HEK293 (cell line): ENCODE measurements around the gene KCNK6.

Experiments used
- HOXC10 ChIP-seq: sonication (generic); formaldehyde crosslinking; IDR thresholded peaks from 2 replicates; pipeline ENCODE4 v1.8.1; 2023; ENCODE audit warnings: mild to moderate bottlenecking, missing genetic modification reagents
- ZBTB20 ChIP-seq: fragments of 450-650 bp; formaldehyde crosslinking; IDR thresholded peaks from 2 replicates; pipeline ENCODE4 v1.5.1; 2016; ENCODE audit warnings: missing biosample characterization, missing genetic modification characterization
- ZBTB21 ChIP-seq: fragments of 450-650 bp; formaldehyde crosslinking; IDR thresholded peaks from 2 replicates; pipeline ENCODE4 v1.5.1; 2017; ENCODE audit warnings: missing biosample characterization, missing genetic modification characterization
- ZIC2 ChIP-seq: fragments of 450-650 bp; formaldehyde crosslinking; IDR thresholded peaks from 2 replicates; pipeline ENCODE4 v1.5.1; 2016; ENCODE audit warnings: missing biosample characterization, missing genetic modification characterization
- ZNF155 ChIP-seq: fragments of 450-650 bp; formaldehyde crosslinking; IDR thresholded peaks from 2 replicates; pipeline ENCODE4 v1.5.1; 2016; ENCODE audit warnings: missing biosample characterization, missing genetic modification characterization
- ZNF157 ChIP-seq: fragments of 450-650 bp; formaldehyde crosslinking; IDR thresholded peaks from 2 replicates; pipeline ENCODE4 v1.5.1; 2016; ENCODE audit warnings: missing biosample characterization, missing genetic modification characterization
- ZNF174 ChIP-seq: fragments of 450-650 bp; formaldehyde crosslinking; IDR thresholded peaks from 2 replicates; pipeline ENCODE4 v1.5.0; 2017; ENCODE audit warnings: missing biosample characterization, mild to moderate bottlenecking, missing genetic modification characterization
- ZNF175 ChIP-seq: fragments of 450-650 bp; formaldehyde crosslinking; IDR thresholded peaks from 2 replicates; pipeline ENCODE4 v1.5.1; 2016; ENCODE audit warnings: missing biosample characterization, missing genetic modification characterization
- ZNF211 ChIP-seq: fragments of 450-650 bp; formaldehyde crosslinking; IDR thresholded peaks from 2 replicates; pipeline ENCODE4 v1.5.1; 2016; ENCODE audit warnings: low read depth, missing biosample characterization, missing genetic modification characterization
- ZNF248 ChIP-seq: fragments of 450-650 bp; formaldehyde crosslinking; IDR thresholded peaks from 2 replicates; pipeline ENCODE4 v1.5.1; 2017; ENCODE audit warnings: missing biosample characterization, missing genetic modification characterization
- ZNF366 ChIP-seq: fragments of 450-650 bp; formaldehyde crosslinking; conservative IDR thresholded peaks from 2 replicates; pipeline ENCODE4 v1.5.1; 2016; ENCODE audit warnings: missing biosample characterization, missing genetic modification characterization
- ZNF514 ChIP-seq: fragments of 450-650 bp; formaldehyde crosslinking; IDR thresholded peaks from 2 replicates; pipeline ENCODE4 v1.5.1; 2016; ENCODE audit warnings: missing biosample characterization, missing genetic modification characterization
- ZNF549 ChIP-seq: fragments of 450-650 bp; IDR thresholded peaks from 2 replicates; pipeline ENCODE4 v1.5.1; 2018; ENCODE audit warnings: missing biosample characterization, missing genetic modification characterization, mild to moderate bottlenecking, inconsistent platforms, moderate library complexity
- ZNF585B ChIP-seq: fragments of 450-650 bp; formaldehyde crosslinking; IDR thresholded peaks from 2 replicates; pipeline ENCODE4 v1.5.1; 2016; ENCODE audit warnings: missing biosample characterization, missing genetic modification characterization
- ZNF624 ChIP-seq: fragments of 450-650 bp; formaldehyde crosslinking; IDR thresholded peaks from 2 replicates; pipeline ENCODE4 v1.5.1; 2017; ENCODE audit warnings: missing biosample characterization, missing genetic modification characterization
- ZNF768 ChIP-seq: fragments of 450-650 bp; formaldehyde crosslinking; IDR thresholded peaks from 2 replicates; pipeline ENCODE4 v1.5.1; 2018; ENCODE audit warnings: missing biosample characterization, mild to moderate bottlenecking, missing genetic modification characterization
- ZNF791 ChIP-seq: fragments of 450-650 bp; formaldehyde crosslinking; IDR thresholded peaks from 2 replicates; pipeline ENCODE4 v1.5.1; 2016; ENCODE audit warnings: missing biosample characterization, missing genetic modification characterization
- TF ChIP-seq, protein P1 (sequence below): fragments of 450-650 bp; formaldehyde crosslinking; IDR thresholded peaks from 2 replicates; pipeline ENCODE4 v1.5.1; 2016; ENCODE audit warnings: missing biosample characterization, missing genetic modification characterization
- TF ChIP-seq, protein P2 (sequence below): fragments of 450-650 bp; formaldehyde crosslinking; IDR thresholded peaks from 2 replicates; pipeline ENCODE4 v1.5.1; 2016; ENCODE audit warnings: missing biosample characterization, missing genetic modification characterization
- TF ChIP-seq, protein P3 (sequence below): fragments of 450-650 bp; formaldehyde crosslinking; IDR thresholded peaks from 2 replicates; pipeline ENCODE4 v1.5.1; 2017; ENCODE audit warnings: missing biosample characterization, missing genetic modification characterization
- TF ChIP-seq, protein P4 (sequence below): fragments of 450-650 bp; formaldehyde crosslinking; optimal IDR thresholded peaks from 2 replicates; pipeline ENCODE3; 2016; ENCODE audit warnings: missing biosample characterization, mild to moderate bottlenecking, missing genetic modification characterization
- TF ChIP-seq, protein P5 (sequence below): fragments of 450-650 bp; IDR thresholded peaks from 2 replicates; pipeline ENCODE4 v1.5.1; 2018; ENCODE audit warnings: missing biosample characterization, mild to moderate bottlenecking, missing genetic modification characterization
- TF ChIP-seq, protein P6 (sequence below): fragments of 450-650 bp; IDR thresholded peaks from 2 replicates; pipeline ENCODE4 v1.5.1; 2018; ENCODE audit warnings: missing biosample characterization, missing genetic modification characterization
- TF ChIP-seq, protein P7 (sequence below): fragments of 450-650 bp; formaldehyde crosslinking; IDR thresholded peaks from 2 replicates; pipeline ENCODE4 v1.5.0; 2017; ENCODE audit warnings: missing biosample characterization, missing genetic modification characterization, borderline replicate concordance
- TF ChIP-seq, protein P8 (sequence below): fragments of 450-650 bp; formaldehyde crosslinking; IDR thresholded peaks from 2 replicates; pipeline ENCODE4 v1.5.1; 2016; ENCODE audit warnings: missing biosample characterization, missing genetic modification characterization

The KCNK6 gene

DNA sequence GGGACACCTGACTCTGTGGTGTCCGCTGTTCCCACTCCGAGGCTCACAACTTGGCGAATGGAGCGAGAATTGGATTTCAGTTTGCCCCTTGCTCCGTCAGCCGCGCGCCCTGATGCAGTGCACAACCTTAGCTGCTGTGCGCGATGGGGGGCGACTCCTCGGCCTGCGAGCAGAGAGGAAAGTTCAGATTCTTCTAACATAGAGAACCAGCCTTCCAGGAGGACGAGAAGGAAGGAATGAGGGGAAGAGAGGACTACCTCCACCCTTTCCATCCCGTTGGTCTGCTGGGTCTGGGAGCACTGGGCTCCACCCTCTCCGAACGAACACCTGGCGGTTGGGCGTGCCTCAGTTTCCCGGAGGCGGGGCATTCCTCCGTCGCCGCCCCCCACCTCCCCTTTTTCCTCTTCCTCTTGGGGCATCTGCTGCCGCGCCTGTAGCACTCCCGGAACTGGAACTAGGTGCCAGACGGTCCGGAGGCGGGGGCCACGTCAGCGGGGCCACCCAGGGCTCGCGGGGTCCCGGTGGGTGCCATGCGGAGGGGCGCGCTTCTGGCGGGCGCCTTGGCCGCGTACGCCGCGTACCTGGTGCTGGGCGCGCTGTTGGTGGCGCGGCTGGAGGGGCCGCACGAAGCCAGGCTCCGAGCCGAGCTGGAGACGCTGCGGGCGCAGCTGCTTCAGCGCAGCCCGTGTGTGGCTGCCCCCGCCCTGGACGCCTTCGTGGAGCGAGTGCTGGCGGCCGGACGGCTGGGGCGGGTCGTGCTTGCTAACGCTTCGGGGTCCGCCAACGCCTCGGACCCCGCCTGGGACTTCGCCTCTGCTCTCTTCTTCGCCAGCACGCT is at the start of gene KCNK6 (continued):
- TF ChIP-seq ZNF366 (tag by site-specific recombination) (peak; percentile 65), ZNF549 (no peak), ZNF585B (no peak), ZNF791 (tag by site-specific recombination) (no peak), ZBTB20 (tag by site-specific recombination) (peak; percentile 15; the same call in 1 of the 2 replicates), ZNF514 (tag by site-specific recombination) (no peak), ZNF624 (tag by site-specific recombination) (no peak), ZNF768 (no peak), ZNF174 (no peak), ZNF155 (tag by site-specific recombination) (no peak), ZBTB21 (tag by site-specific recombination) (no peak), ZIC2 (tag by site-specific recombination) (peak; percentile 79), HOXC10 (CRISPR knock-in tag) (no peak), ZNF175 (tag by site-specific recombination) (no peak), ZNF157 (tag by site-specific recombination) (no peak), ZNF211 (tag by site-specific recombination) (no peak), ZNF248 (tag by site-specific recombination) (no peak)
- TF ChIP-seq, protein P1, sequence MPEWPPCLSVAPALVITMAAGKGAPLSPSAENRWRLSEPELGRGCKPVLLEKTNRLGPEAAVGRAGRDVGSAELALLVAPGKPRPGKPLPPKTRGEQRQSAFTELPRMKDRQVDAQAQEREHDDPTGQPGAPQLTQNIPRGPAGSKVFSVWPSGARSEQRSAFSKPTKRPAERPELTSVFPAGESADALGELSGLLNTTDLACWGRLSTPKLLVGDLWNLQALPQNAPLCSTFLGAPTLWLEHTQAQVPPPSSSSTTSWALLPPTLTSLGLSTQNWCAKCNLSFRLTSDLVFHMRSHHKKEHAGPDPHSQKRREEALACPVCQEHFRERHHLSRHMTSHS = no peak
- TF ChIP-seq, protein P2, sequence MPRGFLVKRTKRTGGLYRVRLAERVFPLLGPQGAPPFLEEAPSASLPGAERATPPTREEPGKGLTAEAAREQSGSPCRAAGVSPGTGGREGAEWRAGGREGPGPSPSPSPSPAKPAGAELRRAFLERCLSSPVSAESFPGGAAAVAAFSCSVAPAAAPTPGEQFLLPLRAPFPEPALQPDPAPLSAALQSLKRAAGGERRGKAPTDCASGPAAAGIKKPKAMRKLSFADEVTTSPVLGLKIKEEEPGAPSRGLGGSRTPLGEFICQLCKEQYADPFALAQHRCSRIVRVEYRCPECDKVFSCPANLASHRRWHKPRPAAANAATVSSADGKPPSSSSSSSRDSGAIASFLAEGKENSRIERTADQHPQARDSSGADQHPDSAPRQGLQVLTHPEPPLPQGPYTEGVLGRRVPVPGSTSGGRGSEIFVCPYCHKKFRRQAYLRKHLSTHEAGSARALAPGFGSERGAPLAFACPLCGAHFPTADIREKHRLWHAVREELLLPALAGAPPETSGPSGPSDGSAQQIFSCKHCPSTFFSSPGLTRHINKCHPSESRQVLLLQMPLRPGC = no peak
- TF ChIP-seq, protein P3, sequence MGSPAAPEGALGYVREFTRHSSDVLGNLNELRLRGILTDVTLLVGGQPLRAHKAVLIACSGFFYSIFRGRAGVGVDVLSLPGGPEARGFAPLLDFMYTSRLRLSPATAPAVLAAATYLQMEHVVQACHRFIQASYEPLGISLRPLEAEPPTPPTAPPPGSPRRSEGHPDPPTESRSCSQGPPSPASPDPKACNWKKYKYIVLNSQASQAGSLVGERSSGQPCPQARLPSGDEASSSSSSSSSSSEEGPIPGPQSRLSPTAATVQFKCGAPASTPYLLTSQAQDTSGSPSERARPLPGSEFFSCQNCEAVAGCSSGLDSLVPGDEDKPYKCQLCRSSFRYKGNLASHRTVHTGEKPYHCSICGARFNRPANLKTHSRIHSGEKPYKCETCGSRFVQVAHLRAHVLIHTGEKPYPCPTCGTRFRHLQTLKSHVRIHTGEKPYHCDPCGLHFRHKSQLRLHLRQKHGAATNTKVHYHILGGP = no peak
- TF ChIP-seq, protein P4, sequence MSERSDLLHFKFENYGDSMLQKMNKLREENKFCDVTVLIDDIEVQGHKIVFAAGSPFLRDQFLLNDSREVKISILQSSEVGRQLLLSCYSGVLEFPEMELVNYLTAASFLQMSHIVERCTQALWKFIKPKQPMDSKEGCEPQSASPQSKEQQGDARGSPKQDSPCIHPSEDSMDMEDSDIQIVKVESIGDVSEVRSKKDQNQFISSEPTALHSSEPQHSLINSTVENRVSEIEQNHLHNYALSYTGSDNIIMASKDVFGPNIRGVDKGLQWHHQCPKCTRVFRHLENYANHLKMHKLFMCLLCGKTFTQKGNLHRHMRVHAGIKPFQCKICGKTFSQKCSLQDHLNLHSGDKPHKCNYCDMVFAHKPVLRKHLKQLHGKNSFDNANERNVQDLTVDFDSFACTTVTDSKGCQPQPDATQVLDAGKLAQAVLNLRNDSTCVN (tag by site-specific recombination) = peak; percentile 70
- TF ChIP-seq, protein P5, sequence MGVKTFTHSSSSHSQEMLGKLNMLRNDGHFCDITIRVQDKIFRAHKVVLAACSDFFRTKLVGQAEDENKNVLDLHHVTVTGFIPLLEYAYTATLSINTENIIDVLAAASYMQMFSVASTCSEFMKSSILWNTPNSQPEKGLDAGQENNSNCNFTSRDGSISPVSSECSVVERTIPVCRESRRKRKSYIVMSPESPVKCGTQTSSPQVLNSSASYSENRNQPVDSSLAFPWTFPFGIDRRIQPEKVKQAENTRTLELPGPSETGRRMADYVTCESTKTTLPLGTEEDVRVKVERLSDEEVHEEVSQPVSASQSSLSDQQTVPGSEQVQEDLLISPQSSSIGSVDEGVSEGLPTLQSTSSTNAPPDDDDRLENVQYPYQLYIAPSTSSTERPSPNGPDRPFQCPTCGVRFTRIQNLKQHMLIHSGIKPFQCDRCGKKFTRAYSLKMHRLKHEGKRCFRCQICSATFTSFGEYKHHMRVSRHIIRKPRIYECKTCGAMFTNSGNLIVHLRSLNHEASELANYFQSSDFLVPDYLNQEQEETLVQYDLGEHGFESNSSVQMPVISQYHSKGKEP (tag by site-specific recombination) = no peak
- TF ChIP-seq, protein P6, sequence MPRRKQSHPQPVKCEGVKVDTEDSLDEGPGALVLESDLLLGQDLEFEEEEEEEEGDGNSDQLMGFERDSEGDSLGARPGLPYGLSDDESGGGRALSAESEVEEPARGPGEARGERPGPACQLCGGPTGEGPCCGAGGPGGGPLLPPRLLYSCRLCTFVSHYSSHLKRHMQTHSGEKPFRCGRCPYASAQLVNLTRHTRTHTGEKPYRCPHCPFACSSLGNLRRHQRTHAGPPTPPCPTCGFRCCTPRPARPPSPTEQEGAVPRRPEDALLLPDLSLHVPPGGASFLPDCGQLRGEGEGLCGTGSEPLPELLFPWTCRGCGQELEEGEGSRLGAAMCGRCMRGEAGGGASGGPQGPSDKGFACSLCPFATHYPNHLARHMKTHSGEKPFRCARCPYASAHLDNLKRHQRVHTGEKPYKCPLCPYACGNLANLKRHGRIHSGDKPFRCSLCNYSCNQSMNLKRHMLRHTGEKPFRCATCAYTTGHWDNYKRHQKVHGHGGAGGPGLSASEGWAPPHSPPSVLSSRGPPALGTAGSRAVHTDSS = no peak
- TF ChIP-seq, protein P7, sequence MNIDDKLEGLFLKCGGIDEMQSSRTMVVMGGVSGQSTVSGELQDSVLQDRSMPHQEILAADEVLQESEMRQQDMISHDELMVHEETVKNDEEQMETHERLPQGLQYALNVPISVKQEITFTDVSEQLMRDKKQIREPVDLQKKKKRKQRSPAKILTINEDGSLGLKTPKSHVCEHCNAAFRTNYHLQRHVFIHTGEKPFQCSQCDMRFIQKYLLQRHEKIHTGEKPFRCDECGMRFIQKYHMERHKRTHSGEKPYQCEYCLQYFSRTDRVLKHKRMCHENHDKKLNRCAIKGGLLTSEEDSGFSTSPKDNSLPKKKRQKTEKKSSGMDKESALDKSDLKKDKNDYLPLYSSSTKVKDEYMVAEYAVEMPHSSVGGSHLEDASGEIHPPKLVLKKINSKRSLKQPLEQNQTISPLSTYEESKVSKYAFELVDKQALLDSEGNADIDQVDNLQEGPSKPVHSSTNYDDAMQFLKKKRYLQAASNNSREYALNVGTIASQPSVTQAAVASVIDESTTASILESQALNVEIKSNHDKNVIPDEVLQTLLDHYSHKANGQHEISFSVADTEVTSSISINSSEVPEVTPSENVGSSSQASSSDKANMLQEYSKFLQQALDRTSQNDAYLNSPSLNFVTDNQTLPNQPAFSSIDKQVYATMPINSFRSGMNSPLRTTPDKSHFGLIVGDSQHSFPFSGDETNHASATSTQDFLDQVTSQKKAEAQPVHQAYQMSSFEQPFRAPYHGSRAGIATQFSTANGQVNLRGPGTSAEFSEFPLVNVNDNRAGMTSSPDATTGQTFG (tag by site-specific recombination) = no peak
- TF ChIP-seq, protein P8, sequence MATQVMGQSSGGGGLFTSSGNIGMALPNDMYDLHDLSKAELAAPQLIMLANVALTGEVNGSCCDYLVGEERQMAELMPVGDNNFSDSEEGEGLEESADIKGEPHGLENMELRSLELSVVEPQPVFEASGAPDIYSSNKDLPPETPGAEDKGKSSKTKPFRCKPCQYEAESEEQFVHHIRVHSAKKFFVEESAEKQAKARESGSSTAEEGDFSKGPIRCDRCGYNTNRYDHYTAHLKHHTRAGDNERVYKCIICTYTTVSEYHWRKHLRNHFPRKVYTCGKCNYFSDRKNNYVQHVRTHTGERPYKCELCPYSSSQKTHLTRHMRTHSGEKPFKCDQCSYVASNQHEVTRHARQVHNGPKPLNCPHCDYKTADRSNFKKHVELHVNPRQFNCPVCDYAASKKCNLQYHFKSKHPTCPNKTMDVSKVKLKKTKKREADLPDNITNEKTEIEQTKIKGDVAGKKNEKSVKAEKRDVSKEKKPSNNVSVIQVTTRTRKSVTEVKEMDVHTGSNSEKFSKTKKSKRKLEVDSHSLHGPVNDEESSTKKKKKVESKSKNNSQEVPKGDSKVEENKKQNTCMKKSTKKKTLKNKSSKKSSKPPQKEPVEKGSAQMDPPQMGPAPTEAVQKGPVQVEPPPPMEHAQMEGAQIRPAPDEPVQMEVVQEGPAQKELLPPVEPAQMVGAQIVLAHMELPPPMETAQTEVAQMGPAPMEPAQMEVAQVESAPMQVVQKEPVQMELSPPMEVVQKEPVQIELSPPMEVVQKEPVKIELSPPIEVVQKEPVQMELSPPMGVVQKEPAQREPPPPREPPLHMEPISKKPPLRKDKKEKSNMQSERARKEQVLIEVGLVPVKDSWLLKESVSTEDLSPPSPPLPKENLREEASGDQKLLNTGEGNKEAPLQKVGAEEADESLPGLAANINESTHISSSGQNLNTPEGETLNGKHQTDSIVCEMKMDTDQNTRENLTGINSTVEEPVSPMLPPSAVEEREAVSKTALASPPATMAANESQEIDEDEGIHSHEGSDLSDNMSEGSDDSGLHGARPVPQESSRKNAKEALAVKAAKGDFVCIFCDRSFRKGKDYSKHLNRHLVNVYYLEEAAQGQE = no peak
